ENCODE data around the gene CDKN2C. TPM values are rescaled to one million over a fixed set of nuclear protein-coding genes. Genes with fewer than 3 reads are reported as not detected.
"Not testable (repeated sequence)": the region's sequence is repeated elsewhere in the genome, so short reads cannot be mapped to it uniquely, and the experiment has no call there.

Gene CDKN2C
- total RNA-seq, 6 experiments from 2014 or later: 1.2 to 6.7 (median 3.1) TPM

DNA sequence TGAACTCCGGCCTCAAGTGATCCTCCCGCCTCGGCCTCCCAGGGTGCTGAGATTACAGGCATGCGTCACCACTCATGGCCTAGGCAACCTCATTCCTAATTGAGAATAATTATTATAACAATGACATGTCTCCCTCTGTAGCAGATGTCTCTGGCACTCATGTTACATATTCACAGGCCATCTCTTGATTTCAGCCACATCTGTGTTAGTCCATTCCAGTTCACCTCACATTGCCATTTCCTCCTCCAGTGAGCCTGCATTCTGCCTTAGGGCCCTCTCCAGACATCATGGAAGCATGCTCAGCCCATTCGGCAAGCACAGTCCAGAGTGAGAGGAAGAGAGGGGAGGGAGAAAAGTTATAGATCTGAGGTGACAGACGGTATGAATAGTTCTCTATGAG lies 32.5 kb downstream of the CDKN2C start:
- Histone ChIP-seq H3K9me3 (no peaks in the 10 kb centered on the region), H3K27ac (no peak overlapping the region), H3K27me3 (no peaks in the 10 kb centered on the region), H3K4me3 (no peak overlapping the region), H3K36me3 (no peaks in the 10 kb centered on the region), H3K4me1 (no peaks in the 10 kb centered on the region)
- no peak for ATAC-seq
- intact Hi-C loops (cut with DNase I): no loop called here
- 94% methylated on average over 3 of the region's 6 CpGs for WGBS (ENCODE audit: insufficient coverage, low coverage, low lambda C conversion rate, missing lambda C conversion rate)
- no peak for TF ChIP-seq POLR2A (IDR thresholded peaks at IDR 0.05)
- TF ChIP-seq, protein P1, sequence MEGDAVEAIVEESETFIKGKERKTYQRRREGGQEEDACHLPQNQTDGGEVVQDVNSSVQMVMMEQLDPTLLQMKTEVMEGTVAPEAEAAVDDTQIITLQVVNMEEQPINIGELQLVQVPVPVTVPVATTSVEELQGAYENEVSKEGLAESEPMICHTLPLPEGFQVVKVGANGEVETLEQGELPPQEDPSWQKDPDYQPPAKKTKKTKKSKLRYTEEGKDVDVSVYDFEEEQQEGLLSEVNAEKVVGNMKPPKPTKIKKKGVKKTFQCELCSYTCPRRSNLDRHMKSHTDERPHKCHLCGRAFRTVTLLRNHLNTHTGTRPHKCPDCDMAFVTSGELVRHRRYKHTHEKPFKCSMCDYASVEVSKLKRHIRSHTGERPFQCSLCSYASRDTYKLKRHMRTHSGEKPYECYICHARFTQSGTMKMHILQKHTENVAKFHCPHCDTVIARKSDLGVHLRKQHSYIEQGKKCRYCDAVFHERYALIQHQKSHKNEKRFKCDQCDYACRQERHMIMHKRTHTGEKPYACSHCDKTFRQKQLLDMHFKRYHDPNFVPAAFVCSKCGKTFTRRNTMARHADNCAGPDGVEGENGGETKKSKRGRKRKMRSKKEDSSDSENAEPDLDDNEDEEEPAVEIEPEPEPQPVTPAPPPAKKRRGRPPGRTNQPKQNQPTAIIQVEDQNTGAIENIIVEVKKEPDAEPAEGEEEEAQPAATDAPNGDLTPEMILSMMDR (IDR thresholded peaks at IDR 0.05): no peak
- no peak for DNase-seq

DNA sequence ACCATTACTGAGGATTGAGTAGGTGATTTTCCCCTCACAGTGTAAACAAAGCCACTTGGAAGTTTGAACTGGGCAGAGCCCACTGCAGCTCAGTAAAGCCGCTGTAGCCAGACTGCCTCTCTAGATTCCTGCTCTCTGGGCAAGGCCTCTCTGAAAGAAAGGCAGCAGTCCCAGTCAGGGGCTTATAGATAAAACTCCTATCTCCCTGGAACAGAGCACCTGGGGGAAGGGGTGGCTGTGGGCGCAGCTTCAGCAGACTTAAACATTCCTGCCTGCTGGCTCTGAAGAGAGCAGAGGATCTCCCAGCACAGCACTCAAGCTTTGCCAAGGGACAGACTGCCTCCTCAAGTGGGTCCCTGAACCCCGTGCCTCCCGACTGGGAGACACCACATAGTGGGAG lies 35.5 kb downstream of the CDKN2C start:
- DNase-seq; H3K4me3 ChIP-seq; intact Hi-C loops (cut with DNase I); H3K27me3 ChIP-seq; H3K36me3 ChIP-seq; H3K4me1 ChIP-seq; H3K27ac ChIP-seq; ATAC-seq; H3K9me3 ChIP-seq: not testable (repeated sequence)
- no CpG with 5 or more reads among the region's 4 CpGs for WGBS (ENCODE audit: insufficient coverage, low coverage, low lambda C conversion rate, missing lambda C conversion rate)

DNA sequence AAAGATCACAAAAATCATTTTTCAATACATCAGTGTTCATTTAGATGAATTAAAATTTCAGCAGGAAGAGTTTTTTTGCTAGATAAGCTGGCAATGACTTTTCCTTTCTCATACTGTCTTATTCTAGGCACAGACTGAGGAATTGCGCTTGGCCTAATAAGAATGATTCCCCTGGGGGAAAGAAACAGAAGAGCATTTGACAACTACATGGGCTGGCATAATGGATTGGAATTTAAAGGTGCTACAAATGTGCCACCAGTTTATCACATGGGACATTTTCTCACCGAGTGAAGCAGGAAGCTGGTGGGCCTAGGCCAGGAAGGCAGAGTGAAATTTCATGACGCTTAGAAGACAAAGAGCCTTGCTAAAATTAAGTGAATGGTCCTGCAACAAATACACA lies 39.3 kb downstream of the CDKN2C start:
- no peaks in the 10 kb centered on the region for H3K36me3 ChIP-seq
- no peaks in the 10 kb centered on the region for H3K9me3 ChIP-seq
- intact Hi-C loops (cut with DNase I): no loop called here
- no peak overlapping the region for H3K27ac ChIP-seq
- TF ChIP-seq, protein P1 (IDR thresholded peaks at IDR 0.05): no peak
- no peak for TF ChIP-seq POLR2A (IDR thresholded peaks at IDR 0.05)
- H3K4me1 ChIP-seq: no peaks in the 10 kb centered on the region
- no peaks in the 10 kb centered on the region for H3K27me3 ChIP-seq
- no peak overlapping the region for H3K4me3 ChIP-seq
- ATAC-seq: no peak
- DNase-seq: no peak
- WGBS (ENCODE audit: insufficient coverage, low coverage, low lambda C conversion rate, missing lambda C conversion rate): 62% methylated on average over 3 of the region's 3 CpGs

DNA sequence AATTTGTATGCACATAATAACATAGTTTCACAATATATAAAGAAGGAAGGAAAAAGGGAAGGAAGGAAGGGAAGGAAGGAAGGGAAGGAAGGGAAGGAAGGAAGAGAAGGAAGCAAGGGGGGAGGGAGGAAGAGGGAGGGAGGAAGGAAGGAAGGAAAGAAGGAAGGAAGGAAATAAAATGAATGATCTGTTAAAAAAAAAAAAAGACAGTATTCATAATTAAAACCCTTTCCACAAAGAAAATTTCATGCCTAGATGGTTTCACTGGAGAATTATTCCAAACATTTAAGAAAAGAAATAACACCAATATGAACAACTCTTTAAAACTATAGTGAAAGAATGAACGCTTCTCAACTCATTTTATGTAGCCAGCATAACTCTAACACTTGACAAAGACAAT lies 44.8 kb downstream of the CDKN2C start:
- DNase-seq: no peak
- intact Hi-C loops (cut with DNase I): no loop called here
- Histone ChIP-seq H3K36me3 (no peaks in the 10 kb centered on the region), H3K4me3 (no peak overlapping the region), H3K4me1 (no peaks in the 10 kb centered on the region), H3K27me3 (no peaks in the 10 kb centered on the region), H3K27ac (no peak overlapping the region), H3K9me3 (no peaks in the 10 kb centered on the region)
- no peak for ATAC-seq
- TF ChIP-seq POLR2A (IDR thresholded peaks at IDR 0.05): no peak
- TF ChIP-seq, protein P1 (IDR thresholded peaks at IDR 0.05): no peak
- WGBS (ENCODE audit: insufficient coverage, low coverage, low lambda C conversion rate, missing lambda C conversion rate): 100% methylated on average over 1 of the region's 1 CpG

DNA sequence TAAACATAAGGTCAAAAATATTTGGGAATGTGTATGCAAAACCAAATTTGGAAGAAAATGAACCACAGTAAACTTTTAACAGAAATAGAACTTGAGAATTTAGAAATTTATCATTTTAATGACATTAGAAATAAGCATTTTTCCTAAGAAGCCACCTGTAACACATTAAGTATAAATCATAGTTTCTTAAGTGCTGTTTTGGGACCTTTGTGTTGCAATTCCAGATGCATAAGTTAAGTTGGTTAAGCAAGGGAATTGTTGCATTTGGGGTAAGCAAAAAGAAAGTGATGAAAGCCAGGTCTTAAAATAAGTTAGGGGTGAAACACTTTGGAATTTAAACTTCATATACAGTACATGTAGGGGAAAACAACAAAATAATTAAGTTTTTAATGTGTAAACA lies 49.8 kb downstream of the CDKN2C start:
- H3K4me3 ChIP-seq: no peak overlapping the region
- TF ChIP-seq, protein P1 (IDR thresholded peaks at IDR 0.05): no peak
- H3K27ac ChIP-seq: no peak overlapping the region
- H3K27me3 ChIP-seq: no peaks in the 10 kb centered on the region
- DNase-seq (no peak), ATAC-seq (no peak)
- H3K9me3 ChIP-seq: no peaks in the 10 kb centered on the region
- intact Hi-C loops (cut with DNase I): no loop called here
- no peaks in the 10 kb centered on the region for H3K4me1 ChIP-seq
- H3K36me3 ChIP-seq: no peaks in the 10 kb centered on the region

Other genes starting within 250 kb of the CDKN2C start
- gene FAF1, start 10.0 kb upstream of the CDKN2C start, total RNA-seq: 10 to 100 TPM; 24.1 to 32.4 (median 31.6) TPM
- not detected for gene C1orf185, start 132.0 kb downstream of the CDKN2C start, total RNA-seq

Measured in right lobe of liver (tissue), 6 donors.